Choroid plexus epithelial cell (primary cell): ENCODE measurements around the gene CLDN19.

Source experiments
- DNase-seq: peaks from one replicate; pipeline ENCODE4 v3.0.0-alpha.2; 2010; ENCODE audit warnings: low read depth
- H3K4me3 ChIP-seq: 2 replicates; pipeline ENCODE4 v1.5.1; 2011; ENCODE audit warnings: low read depth, mild to moderate bottlenecking, control low read depth, low read length, moderate library complexity
- TF ChIP-seq, protein P1 (sequence below): conservative IDR thresholded peaks from 2 replicates; pipeline ENCODE4 v1.5.1; 2011; ENCODE audit warnings: low read depth, mild to moderate bottlenecking, control low read depth, inconsistent platforms, low read length, moderate library complexity

The CLDN19 gene, protein sequence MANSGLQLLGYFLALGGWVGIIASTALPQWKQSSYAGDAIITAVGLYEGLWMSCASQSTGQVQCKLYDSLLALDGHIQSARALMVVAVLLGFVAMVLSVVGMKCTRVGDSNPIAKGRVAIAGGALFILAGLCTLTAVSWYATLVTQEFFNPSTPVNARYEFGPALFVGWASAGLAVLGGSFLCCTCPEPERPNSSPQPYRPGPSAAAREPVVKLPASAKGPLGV

DNA sequence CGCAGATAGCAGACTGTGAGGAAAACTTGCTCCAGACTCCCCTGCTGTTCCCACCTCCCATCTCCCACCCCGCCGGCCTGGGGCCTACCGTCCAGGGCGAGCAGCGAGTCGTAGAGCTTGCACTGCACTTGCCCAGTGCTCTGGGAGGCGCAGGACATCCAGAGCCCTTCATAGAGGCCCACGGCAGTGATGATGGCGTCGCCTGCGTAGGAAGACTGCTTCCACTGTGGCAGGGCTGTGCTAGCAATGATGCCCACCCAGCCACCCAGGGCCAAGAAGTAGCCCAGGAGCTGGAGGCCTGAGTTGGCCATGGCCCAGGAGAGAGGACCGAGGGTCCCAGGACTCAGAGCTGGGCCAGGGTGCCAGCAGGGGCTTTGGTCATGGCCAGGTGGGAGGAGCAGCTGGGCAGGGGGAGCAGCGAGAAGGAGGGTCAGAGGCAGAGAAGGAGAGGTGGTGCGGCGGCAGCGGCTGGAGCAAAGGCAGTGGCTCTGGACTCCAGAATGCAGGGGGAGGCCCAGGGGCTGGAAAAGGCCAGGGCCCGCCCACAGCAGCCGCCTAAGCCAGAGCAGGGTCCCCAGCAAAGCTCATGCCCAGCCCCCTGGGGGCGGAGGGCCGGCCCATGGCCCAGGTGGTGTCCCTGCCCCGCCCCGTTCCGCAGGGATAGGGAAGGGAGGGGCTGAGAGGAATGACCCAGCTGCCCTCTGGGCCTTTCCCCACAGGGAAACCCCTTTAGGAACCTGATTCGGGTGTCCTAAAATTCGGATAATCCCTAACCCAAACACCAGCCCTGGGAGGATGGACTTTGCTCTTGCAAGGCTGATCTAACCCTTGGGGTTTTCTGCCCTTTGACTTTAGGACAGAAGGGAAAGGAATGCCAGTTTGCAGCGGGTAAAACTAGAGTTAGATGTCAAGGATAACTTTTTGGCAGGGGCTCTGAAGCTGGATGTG, at the start of gene CLDN19:
Gene CLDN19, minus strand, starts transcription at position 484 of the 948 bp plus-strand sequence. Its CDS starts 173 bp downstream, at position 311.
- DNase-seq = no peak
- H3K4me3 ChIP-seq = no peak within 1 kb of the TSS
- TF ChIP-seq, protein P1, sequence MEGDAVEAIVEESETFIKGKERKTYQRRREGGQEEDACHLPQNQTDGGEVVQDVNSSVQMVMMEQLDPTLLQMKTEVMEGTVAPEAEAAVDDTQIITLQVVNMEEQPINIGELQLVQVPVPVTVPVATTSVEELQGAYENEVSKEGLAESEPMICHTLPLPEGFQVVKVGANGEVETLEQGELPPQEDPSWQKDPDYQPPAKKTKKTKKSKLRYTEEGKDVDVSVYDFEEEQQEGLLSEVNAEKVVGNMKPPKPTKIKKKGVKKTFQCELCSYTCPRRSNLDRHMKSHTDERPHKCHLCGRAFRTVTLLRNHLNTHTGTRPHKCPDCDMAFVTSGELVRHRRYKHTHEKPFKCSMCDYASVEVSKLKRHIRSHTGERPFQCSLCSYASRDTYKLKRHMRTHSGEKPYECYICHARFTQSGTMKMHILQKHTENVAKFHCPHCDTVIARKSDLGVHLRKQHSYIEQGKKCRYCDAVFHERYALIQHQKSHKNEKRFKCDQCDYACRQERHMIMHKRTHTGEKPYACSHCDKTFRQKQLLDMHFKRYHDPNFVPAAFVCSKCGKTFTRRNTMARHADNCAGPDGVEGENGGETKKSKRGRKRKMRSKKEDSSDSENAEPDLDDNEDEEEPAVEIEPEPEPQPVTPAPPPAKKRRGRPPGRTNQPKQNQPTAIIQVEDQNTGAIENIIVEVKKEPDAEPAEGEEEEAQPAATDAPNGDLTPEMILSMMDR = no peak

DNA sequence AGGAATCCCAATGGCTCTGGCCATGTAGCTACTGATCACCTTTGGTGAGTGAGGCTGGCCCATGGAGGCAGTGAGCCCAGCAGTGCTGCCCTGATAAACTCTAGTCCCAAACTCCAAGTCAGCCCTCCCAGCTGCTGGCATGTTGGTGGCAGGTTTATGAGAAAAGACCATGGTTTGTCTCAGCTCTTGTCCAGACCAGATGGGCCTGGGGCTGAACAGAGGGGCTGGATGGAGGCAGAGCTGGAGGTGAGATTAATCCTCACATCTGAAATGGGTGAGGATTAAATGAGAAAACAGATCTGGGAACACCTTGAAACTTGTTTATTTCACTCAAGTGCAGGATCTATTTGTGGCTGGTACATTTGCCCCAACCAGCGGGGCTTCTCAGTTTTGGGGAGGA, 48.0 kb upstream of the CLDN19 start:
- no peak overlapping the region for H3K4me3 ChIP-seq
- TF ChIP-seq, protein P1 = no peak
- DNase-seq = no peak

DNA sequence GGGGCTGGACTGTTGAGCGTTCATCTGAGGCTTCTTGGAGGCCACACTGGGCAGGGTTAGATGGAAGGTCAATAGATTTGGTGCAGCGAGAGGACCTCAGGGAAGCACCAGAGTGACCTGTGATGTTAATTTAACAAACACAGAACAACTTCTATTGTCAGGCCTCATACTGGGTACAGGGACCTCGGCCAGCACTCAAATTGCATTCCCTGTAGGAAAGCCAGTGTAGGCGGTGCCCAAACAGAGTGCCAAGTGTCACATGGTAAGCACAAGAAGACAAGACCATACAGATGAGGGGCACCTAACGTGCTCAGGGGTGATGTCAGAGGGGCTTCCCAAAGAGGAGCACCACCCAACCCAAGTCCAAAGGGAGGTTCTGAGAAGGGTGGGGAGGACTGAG, 46.1 kb upstream of the CLDN19 start:
- H3K4me3 ChIP-seq = no peak overlapping the region
- TF ChIP-seq, protein P1 = no peak
- no peak for DNase-seq

DNA sequence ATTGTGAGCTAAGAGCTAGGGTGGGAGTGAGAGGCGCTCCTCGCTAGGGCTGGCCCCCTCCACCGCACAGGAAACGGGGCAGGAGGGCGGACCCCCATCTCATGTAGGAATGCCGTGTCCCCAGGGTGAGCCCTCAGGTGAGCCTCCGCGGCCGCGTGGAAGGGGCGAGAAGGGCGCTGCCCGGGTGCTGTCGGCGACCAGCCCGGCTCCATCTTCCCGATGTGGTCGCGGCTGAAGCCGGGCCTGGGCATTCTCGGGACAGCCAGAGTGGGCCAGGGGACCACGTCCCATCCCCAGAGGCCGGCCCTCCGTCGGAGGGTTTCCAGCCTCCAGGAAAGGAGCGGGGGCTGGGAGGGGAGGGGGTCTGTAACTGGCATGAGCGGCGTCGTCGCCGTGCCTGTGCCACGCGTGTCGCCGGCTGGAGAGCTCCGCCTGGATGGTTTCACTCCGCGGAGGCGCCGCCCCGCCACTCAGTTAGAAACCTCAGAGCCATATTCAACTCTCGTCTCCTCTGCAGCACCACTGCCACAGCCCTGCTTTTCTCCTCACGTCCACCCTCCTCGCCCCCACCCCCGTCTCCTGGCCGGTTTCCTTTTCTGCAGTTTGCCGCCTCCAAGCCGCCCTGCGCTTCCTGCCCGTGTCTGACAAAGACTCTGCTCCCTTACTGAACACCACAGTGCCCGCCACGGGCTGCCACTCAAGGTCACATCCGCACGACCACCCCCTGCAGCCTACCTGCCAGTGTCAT, 45.1 kb upstream of the CLDN19 start, which contains the start of gene TMEM269:
Gene TMEM269, plus strand, starts transcription at position 46 of the 748 bp plus-strand sequence. CDS start 4,903 bp downstream, outside the sequence.
- peak; percentile 23 for DNase-seq
- TF ChIP-seq, protein P1 = no peak
- H3K4me3 ChIP-seq = peak within 1 kb of the TSS; percentile 47

DNA sequence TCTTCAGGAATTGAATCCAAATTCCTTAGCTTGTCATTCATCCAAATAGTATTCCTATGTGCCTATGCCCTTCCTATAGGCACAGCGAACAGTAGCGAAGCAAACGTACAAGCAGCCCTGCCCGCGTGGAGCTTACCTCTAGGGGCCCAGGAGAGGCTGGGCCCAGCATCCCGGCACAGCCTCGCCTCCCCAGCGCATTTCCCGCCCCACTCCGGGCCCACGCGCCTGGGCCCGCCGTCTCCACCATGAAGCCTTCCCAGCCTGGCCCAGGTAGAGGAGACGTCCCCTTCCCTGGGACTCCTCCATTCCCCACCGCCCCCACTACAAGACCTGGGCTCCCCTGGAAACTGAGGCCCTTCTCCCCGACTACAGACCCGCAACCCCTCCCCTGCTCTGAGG, 44.5 kb upstream of the CLDN19 start:
- no peak for DNase-seq
- no peak overlapping the region for H3K4me3 ChIP-seq
- TF ChIP-seq, protein P1 = no peak

DNA sequence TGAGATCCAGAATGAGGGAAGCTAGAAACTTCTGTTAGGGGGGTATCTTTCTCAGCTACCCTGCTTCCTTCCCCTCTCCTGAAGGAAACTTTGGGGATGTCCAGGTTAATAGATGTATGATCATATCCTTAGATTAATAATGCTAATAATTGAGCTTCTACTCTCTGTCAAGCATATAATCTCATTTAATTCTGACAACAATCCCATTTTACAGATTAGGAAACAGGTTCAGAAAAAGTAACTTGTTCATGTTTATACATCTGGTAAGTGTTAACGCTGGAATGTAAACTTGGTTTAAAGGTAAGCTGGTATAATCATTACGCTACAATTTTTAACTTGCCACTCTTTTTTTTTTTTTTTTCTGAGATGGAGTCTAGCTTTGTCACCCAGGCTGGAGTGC, 43.1 kb upstream of the CLDN19 start:
- TF ChIP-seq, protein P1 = no peak
- no peak overlapping the region for H3K4me3 ChIP-seq
- DNase-seq = no peak
